Upper lobe of left lung (tissue), 4 donors: ENCODE data around the gene CCDC88A.

Experiments used
- POLR2A ChIP-seq, 4 donors: fragments of 450-650 bp; IDR thresholded peaks; one replicate each; pipeline ENCODE4 v1.5.1; 2016 to 2017; ENCODE audit warnings: antibody characterized with exemption in 4 of 4, mild to moderate bottlenecking in 2 of 4
- POLR2AphosphoS5 ChIP-seq, 2 donors: sonication (generic); formaldehyde crosslinking; IDR thresholded peaks; one replicate each; pipeline ENCODE4 v1.5.1; 2017; ENCODE audit warnings: antibody characterized with exemption in 2 of 2

GRCh38 chr2:55351672-55352071 lies 68.0 kb downstream of the CCDC88A start:
- TF ChIP-seq POLR2A (IDR thresholded peaks at IDR 0.05) (no peak), POLR2AphosphoS5 (IDR thresholded peaks at IDR 0.05) (no peak)
